Small intestine (tissue), 7 donors: Measurements from ENCODE around the gene SLC9A3. TPM values are rescaled to one million over a fixed set of nuclear protein-coding genes. Genes with fewer than 3 reads are reported as not detected.

Source experiments
- DNase-seq, 2 donors: peaks; one replicate each; pipeline versions ENCODE4 v3.0.0 to v3.0.0-alpha.2; 2013
- FAIRE-seq: peaks from 2 replicates; lab custom pipeline; 2012; peaks lifted over from hg19 to GRCh38; lab: Jason Lieb, UNC
- H3K27ac ChIP-seq, 3 donors: one replicate each; pipeline ENCODE4 v1.5.1; 2013; ENCODE audit warnings: low read length in 2 of 3, mild to moderate bottlenecking in 2 of 3, control low read depth in 1 of 3, inconsistent platforms in 1 of 3, low read depth in 1 of 3, moderate library complexity in 1 of 3
- H3K27me3 ChIP-seq, 3 donors: one replicate each; pipeline ENCODE4 v1.6.1; 2013; ENCODE audit warnings: low read length in 3 of 3, inconsistent platforms in 1 of 3; ENCODE audit not compliant: control insufficient read depth in 3 of 3, insufficient read depth in 3 of 3
- H3K36me3 ChIP-seq, 3 donors: one replicate each; pipeline ENCODE4 v1.6.1; 2013; ENCODE audit warnings: low read length in 3 of 3, inconsistent platforms in 1 of 3, low read depth in 1 of 3, mild to moderate bottlenecking in 1 of 3, moderate library complexity in 1 of 3; ENCODE audit not compliant: control insufficient read depth in 3 of 3, insufficient read depth in 2 of 3
- H3K4me1 ChIP-seq, 3 donors: one replicate each; pipeline ENCODE4 v1.6.1; 2013; ENCODE audit warnings: low read length in 2 of 3, inconsistent platforms in 1 of 3, low read depth in 1 of 3, mild to moderate bottlenecking in 1 of 3, moderate library complexity in 1 of 3; ENCODE audit not compliant: control insufficient read depth in 3 of 3, insufficient read depth in 2 of 3
- H3K4me3 ChIP-seq, 3 donors: one replicate each; pipeline ENCODE4 v1.5.1; 2013; ENCODE audit warnings: low read length in 3 of 3, control low read depth in 1 of 3, inconsistent platforms in 1 of 3, low read depth in 1 of 3, mild to moderate bottlenecking in 1 of 3, moderate library complexity in 1 of 3
- H3K9me3 ChIP-seq, 2 donors: one replicate each; pipeline ENCODE4 v1.6.1; 2013; ENCODE audit warnings: low read depth in 1 of 2, low read length in 1 of 2; ENCODE audit not compliant: control insufficient read depth in 2 of 2, insufficient read depth in 1 of 2
- WGBS, 3 donors: extraction: QIAGEN DNeasy Blood & Tissue Kit; methylation state at CpG; one replicate each; pipeline ENCODE4 v1.1.7; 2013; 5-methylcytosine and 5-hydroxymethylcytosine counted together
- polyA plus RNA-seq, 4 donors: library from polyadenylated mRNA; stranded (reverse) in 3 of 4; unstranded in 1 of 4; fragments of 200-250 nt in 3 of 4; fragments of 120-200 nt in 1 of 4; gene quantifications; one replicate each; pipeline versions ENCODE4 v1.2.1 to v1.2.3, GENCODE V29; 2013
- donor health status: healthy with polysubstance abuse.
- donor health status: control.
- donor health status: control.
- donor health status: Bipolar disorder and iron deficiency.
- donor health status: healthy.

Gene SLC9A3
- polyA plus RNA-seq, 4 donors, result 24.1 to 178 (median 50.3) TPM

GRCh38 chr5:432201-432927 is 91.9 kb downstream of the SLC9A3 start:
- Histone ChIP-seq H3K36me3 (peaks cover 0 to 8% (median 0%) of the 10 kb centered on the region in 3 donors), H3K4me1 (peaks cover 0 to 13% (median 0%) of the 10 kb centered on the region in 3 donors), H3K27ac (no peak overlapping the region), H3K4me3 (no peak overlapping the region), H3K9me3 (no peaks in the 10 kb centered on the region), H3K27me3 (no peaks in the 10 kb centered on the region)
- 79 to 84% (median 80%) methylated on average over 18 of the region's 18 CpGs for WGBS, 3 donors
- FAIRE-seq (no peak), DNase-seq (no peak)

GRCh38 chr5:431711-432050 is 92.6 kb downstream of the SLC9A3 start:
- Histone ChIP-seq H3K4me1 (peaks cover 0 to 13% (median 0%) of the 10 kb centered on the region in 3 donors), H3K27ac (no peak overlapping the region), H3K4me3 (no peak overlapping the region), H3K9me3 (no peaks in the 10 kb centered on the region), H3K27me3 (no peaks in the 10 kb centered on the region), H3K36me3 (peaks cover 0 to 8% (median 0%) of the 10 kb centered on the region in 3 donors)
- no peak for DNase-seq
- 93 to 95% (median 95%) methylated on average over 4 of the region's 4 CpGs for whole genome bisulfite sequencing, 3 donors
- FAIRE-seq, result no peak

- H3K9me3 ChIP-seq, result no peaks in the 10 kb centered on the region
- no peaks in the 10 kb centered on the region for H3K27me3 ChIP-seq
- 34 to 42% (median 36%) methylated on average over 18 of the region's 18 CpGs for WGBS, 3 donors
- peaks cover 0 to 8% (median 0%) of the 10 kb centered on the region in 3 donors for H3K36me3 ChIP-seq
- no peak overlapping the region for H3K27ac ChIP-seq
- peaks cover 0 to 13% (median 0%) of the 10 kb centered on the region in 3 donors for H3K4me1 ChIP-seq
- DNase-seq (peak; percentile 52 to 84), FAIRE-seq (no peak)
- H3K4me3 ChIP-seq, result no peak overlapping the region
Observed at GRCh38 chr5:431001-431710, 93.1 kb downstream of the SLC9A3 start.

- Histone ChIP-seq H3K27ac (no peak overlapping the region), H3K4me1 (peaks cover 0 to 13% (median 0%) of the 10 kb centered on the region in 3 donors), H3K9me3 (no peaks in the 10 kb centered on the region), H3K36me3 (peaks cover 0 to 8% (median 0%) of the 10 kb centered on the region in 3 donors), H3K4me3 (no peak overlapping the region), H3K27me3 (no peaks in the 10 kb centered on the region)
- no peak for DNase-seq
- 72 to 82% (median 76%) methylated on average over 25 of the region's 25 CpGs for WGBS, 3 donors
- FAIRE-seq, result no peak
Observed at GRCh38 chr5:430214-430925, 93.9 kb downstream of the SLC9A3 start.

- DNase-seq (peak in 1 of 2 donors; percentile 30), FAIRE-seq (no peak)
- Histone ChIP-seq H3K27me3 (no peaks in the 10 kb centered on the region), H3K4me3 (no peak overlapping the region), H3K36me3 (peaks cover 0 to 8% (median 0%) of the 10 kb centered on the region in 3 donors), H3K9me3 (no peaks in the 10 kb centered on the region), H3K27ac (no peak overlapping the region), H3K4me1 (peaks cover 0 to 13% (median 0%) of the 10 kb centered on the region in 3 donors)
- WGBS, 3 donors, result 55 to 74% (median 66%) methylated on average over 29 to 35 of the region's 35 CpGs
Observed at GRCh38 chr5:429453-430188, 94.6 kb downstream of the SLC9A3 start.

GRCh38 chr5:428754-429452 is 95.3 kb downstream of the SLC9A3 start:
- no peak for FAIRE-seq
- Histone ChIP-seq H3K4me3 (no peak overlapping the region), H3K9me3 (no peaks in the 10 kb centered on the region), H3K27ac (no peak overlapping the region), H3K36me3 (peaks cover 0 to 5% (median 0%) of the 10 kb centered on the region in 3 donors), H3K4me1 (peaks cover 0 to 13% (median 0%) of the 10 kb centered on the region in 3 donors), H3K27me3 (no peaks in the 10 kb centered on the region)
- WGBS, 3 donors, result 70 to 82% (median 75%) methylated on average over 21 to 22 of the region's 22 CpGs
- no peak for DNase-seq

- Histone ChIP-seq H3K9me3 (no peaks in the 10 kb centered on the region), H3K36me3 (peaks cover 0 to 5% (median 0%) of the 10 kb centered on the region in 3 donors), H3K27me3 (no peaks in the 10 kb centered on the region), H3K4me3 (no peak overlapping the region), H3K27ac (no peak overlapping the region), H3K4me1 (peaks cover 0 to 13% (median 0%) of the 10 kb centered on the region in 3 donors)
- WGBS, 3 donors, result 90% methylated on average over 11 of the region's 11 CpGs
- FAIRE-seq (no peak), DNase-seq (no peak)
Observed at GRCh38 chr5:428219-428618, 96.0 kb downstream of the SLC9A3 start.
